ENCODE measurements around the gene WNT3. TPM values are rescaled to one million over a fixed set of nuclear protein-coding genes. Genes with fewer than 3 reads are reported as not detected.

The WNT3 gene
- total and polyA plus RNA-seq, 2 donors (not counting 3 experiments of a cell fraction or from before 2014, with no cell fraction given) = 1.4 to 2.1 TPM

GRCh38 chr17:46821482-46822387, 3.2 kb upstream of the WNT3 start:
- Histone ChIP-seq H3K9me3 (replicated peaks; ENCODE audit: control insufficient read depth, insufficient read depth, low read length) (no peaks in the 10 kb centered on the region), H3K79me2 (ENCODE audit: control insufficient read depth, insufficient read depth, low read length) (no peaks in the 10 kb centered on the region), H3K9me1 (replicated peaks; ENCODE audit: control insufficient read depth, extremely low read depth, insufficient read depth, low read length) (no peaks in the 10 kb centered on the region), H3K27ac (ENCODE audit: insufficient read depth, low read depth, low read length) (no peak overlapping the region), H3K4me3 (replicated peaks in 1 of 3; ENCODE audit: insufficient read depth in 1 of 3, low read depth in 1 of 3, low read length in 3 of 3) (no peak overlapping the region), H3K4me2 (ENCODE audit: insufficient read depth, low read length) (no peak overlapping the region), H3K36me3 (ENCODE audit: control insufficient read depth in 2 of 2, extremely low read depth in 1 of 2, insufficient read depth in 2 of 2, low read length in 2 of 2) (no peaks in the 10 kb centered on the region), H2AFZ (ENCODE audit: low read depth, low read length) (no peak overlapping the region), H3K4me1 (ENCODE audit: control insufficient read depth, extremely low read depth, insufficient read depth, low read length) (no peaks in the 10 kb centered on the region), H3K9ac (replicated peaks; ENCODE audit: extremely low read depth, insufficient read depth, low read length) (no peak overlapping the region), H4K20me1 (replicated peaks; ENCODE audit: control insufficient read depth, extremely low read depth, insufficient read depth, low read length) (no peaks in the 10 kb centered on the region), H3K27me3 (ENCODE audit: control insufficient read depth in 2 of 2, insufficient read depth in 2 of 2, low read length in 2 of 2) (peaks cover 53 to 60% of the 10 kb centered on the region in 2 experiments)
- intact Hi-C loops (cut with micrococcal nuclease) (loop anchor here (10.0 kb wide), 1 partner anchor 97 kb away; no protein-coding TSS in a partner anchor), dilution Hi-C loops (cut with MboI; ENCODE audit: extremely low pct_ligation_motif_present, low sequenced_read_pairs) (no loop called here)
- POLR2A ChIA-PET = no interaction called here
- FAIRE-seq (no peak), DNase-seq (ENCODE audit: low read depth, low spot score) (no peak)
- BruUV-seq (replicated peaks) = no TSS peak
- TF ChIP-seq EZH2 (IDR thresholded peaks at IDR 0.05; ENCODE audit: borderline replicate concordance, low read depth, low read length, severe bottlenecking) (peak; percentile 92), POLR2A (IDR thresholded peaks at IDR 0.05; ENCODE audit: low read depth, low read length) (no peak)
- TF ChIP-seq, protein P1, sequence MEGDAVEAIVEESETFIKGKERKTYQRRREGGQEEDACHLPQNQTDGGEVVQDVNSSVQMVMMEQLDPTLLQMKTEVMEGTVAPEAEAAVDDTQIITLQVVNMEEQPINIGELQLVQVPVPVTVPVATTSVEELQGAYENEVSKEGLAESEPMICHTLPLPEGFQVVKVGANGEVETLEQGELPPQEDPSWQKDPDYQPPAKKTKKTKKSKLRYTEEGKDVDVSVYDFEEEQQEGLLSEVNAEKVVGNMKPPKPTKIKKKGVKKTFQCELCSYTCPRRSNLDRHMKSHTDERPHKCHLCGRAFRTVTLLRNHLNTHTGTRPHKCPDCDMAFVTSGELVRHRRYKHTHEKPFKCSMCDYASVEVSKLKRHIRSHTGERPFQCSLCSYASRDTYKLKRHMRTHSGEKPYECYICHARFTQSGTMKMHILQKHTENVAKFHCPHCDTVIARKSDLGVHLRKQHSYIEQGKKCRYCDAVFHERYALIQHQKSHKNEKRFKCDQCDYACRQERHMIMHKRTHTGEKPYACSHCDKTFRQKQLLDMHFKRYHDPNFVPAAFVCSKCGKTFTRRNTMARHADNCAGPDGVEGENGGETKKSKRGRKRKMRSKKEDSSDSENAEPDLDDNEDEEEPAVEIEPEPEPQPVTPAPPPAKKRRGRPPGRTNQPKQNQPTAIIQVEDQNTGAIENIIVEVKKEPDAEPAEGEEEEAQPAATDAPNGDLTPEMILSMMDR (IDR thresholded peaks at IDR 0.05; ENCODE audit: extremely low read depth in 1 of 2, insufficient read depth in 1 of 2, low read depth in 1 of 2, low read length in 2 of 2) = no peak
- CTCF ChIA-PET = interaction anchor here (1.5 to 5.5 kb wide), 2 partner anchors 13 to 27 kb away, joined by 3 to 34 read pairs; no protein-coding TSS in a partner anchor

Data from endothelial cell of umbilical vein (primary cell).